ENCODE data around the gene RPL11.

RPL11 gene

GRCh38 chr1:23693599-23693998 is 2.0 kb downstream of the RPL11 start:
- TF ChIP-seq ZNF384 (IDR thresholded peaks at IDR 0.05) (no peak), L3MBTL2 (conservative IDR thresholded peaks at IDR 0.05) (no peak), HDGF (IDR thresholded peaks at IDR 0.05; ENCODE audit: borderline replicate concordance) (no peak), CTBP1 (IDR thresholded peaks at IDR 0.05; ENCODE audit: borderline replicate concordance) (no peak), FOXA1 (IDR thresholded peaks at IDR 0.05) (no peak), ELF4 (IDR thresholded peaks at IDR 0.05) (no peak), LEF1 (IDR thresholded peaks at IDR 0.05; ENCODE audit: borderline replicate concordance) (no peak), NFRKB (IDR thresholded peaks at IDR 0.05) (no peak), FOXM1 (IDR thresholded peaks at IDR 0.05; ENCODE audit: borderline replicate concordance) (no peak), BHLHE40 (IDR thresholded peaks at IDR 0.05; ENCODE audit: borderline replicate concordance) (no peak), SP1 (IDR thresholded peaks at IDR 0.05) (no peak), ARNT (IDR thresholded peaks at IDR 0.05) (no peak), PKNOX1 (IDR thresholded peaks at IDR 0.05) (no peak), SUZ12 (IDR thresholded peaks at IDR 0.05) (no peak), TARDBP (IDR thresholded peaks at IDR 0.05) (no peak), FOXK2 (IDR thresholded peaks at IDR 0.05) (no peak)
- POLR2A ChIA-PET: no interaction called here
- CTCF ChIA-PET: no interaction called here
- DNase-seq (ENCODE audit: extremely low spot score): no peak

- TF ChIP-seq SUZ12 (IDR thresholded peaks at IDR 0.05): no peak
- no peak for TF ChIP-seq SP1 (IDR thresholded peaks at IDR 0.05)
- no peak for TF ChIP-seq FOXM1 (IDR thresholded peaks at IDR 0.05; ENCODE audit: borderline replicate concordance)
- no peak for TF ChIP-seq HDGF (IDR thresholded peaks at IDR 0.05; ENCODE audit: borderline replicate concordance)
- no peak for TF ChIP-seq ARNT (IDR thresholded peaks at IDR 0.05)
- TF ChIP-seq BHLHE40 (IDR thresholded peaks at IDR 0.05; ENCODE audit: borderline replicate concordance): no peak
- no peak for TF ChIP-seq ZNF384 (IDR thresholded peaks at IDR 0.05)
- TF ChIP-seq PKNOX1 (IDR thresholded peaks at IDR 0.05): no peak
- TF ChIP-seq CTBP1 (IDR thresholded peaks at IDR 0.05; ENCODE audit: borderline replicate concordance): no peak
- TF ChIP-seq L3MBTL2 (conservative IDR thresholded peaks at IDR 0.05): no peak
- no peak for TF ChIP-seq FOXK2 (IDR thresholded peaks at IDR 0.05)
- no peak for TF ChIP-seq ELF4 (IDR thresholded peaks at IDR 0.05)
- no peak for TF ChIP-seq NFRKB (IDR thresholded peaks at IDR 0.05)
- TF ChIP-seq LEF1 (IDR thresholded peaks at IDR 0.05; ENCODE audit: borderline replicate concordance): no peak
- no peak for TF ChIP-seq FOXA1 (IDR thresholded peaks at IDR 0.05)
- no peak for TF ChIP-seq TARDBP (IDR thresholded peaks at IDR 0.05)
- no peak for DNase-seq (ENCODE audit: extremely low spot score)
- ChIA-PET POLR2A (no interaction called here), CTCF (no interaction called here)
Observed at GRCh38 chr1:23694371-23694770, 2.8 kb downstream of the RPL11 start.

GRCh38 chr1:23695667-23696066 is 4.1 kb downstream of the RPL11 start:
- ChIA-PET CTCF (no interaction called here), POLR2A (no interaction called here)
- TF ChIP-seq LEF1 (IDR thresholded peaks at IDR 0.05; ENCODE audit: borderline replicate concordance): no peak
- no peak for TF ChIP-seq FOXA1 (IDR thresholded peaks at IDR 0.05)
- no peak for TF ChIP-seq SUZ12 (IDR thresholded peaks at IDR 0.05)
- TF ChIP-seq NFRKB (IDR thresholded peaks at IDR 0.05): no peak
- TF ChIP-seq FOXK2 (IDR thresholded peaks at IDR 0.05): no peak
- TF ChIP-seq SP1 (IDR thresholded peaks at IDR 0.05): no peak
- TF ChIP-seq CTBP1 (IDR thresholded peaks at IDR 0.05; ENCODE audit: borderline replicate concordance): no peak
- TF ChIP-seq TARDBP (IDR thresholded peaks at IDR 0.05): no peak
- no peak for TF ChIP-seq ARNT (IDR thresholded peaks at IDR 0.05)
- TF ChIP-seq FOXM1 (IDR thresholded peaks at IDR 0.05; ENCODE audit: borderline replicate concordance): no peak
- no peak for TF ChIP-seq PKNOX1 (IDR thresholded peaks at IDR 0.05)
- TF ChIP-seq ZNF384 (IDR thresholded peaks at IDR 0.05): no peak
- no peak for TF ChIP-seq HDGF (IDR thresholded peaks at IDR 0.05; ENCODE audit: borderline replicate concordance)
- TF ChIP-seq ELF4 (IDR thresholded peaks at IDR 0.05): no peak
- TF ChIP-seq L3MBTL2 (conservative IDR thresholded peaks at IDR 0.05): no peak
- no peak for TF ChIP-seq BHLHE40 (IDR thresholded peaks at IDR 0.05; ENCODE audit: borderline replicate concordance)
- no peak for DNase-seq (ENCODE audit: extremely low spot score)

GRCh38 chr1:23696335-23696989 is 4.9 kb downstream of the RPL11 start:
- no peak for DNase-seq (ENCODE audit: extremely low spot score)
- ChIA-PET POLR2A (no interaction called here), CTCF (no interaction called here)
- TF ChIP-seq FOXA1 (IDR thresholded peaks at IDR 0.05) (no peak), L3MBTL2 (conservative IDR thresholded peaks at IDR 0.05) (no peak), LEF1 (IDR thresholded peaks at IDR 0.05; ENCODE audit: borderline replicate concordance) (no peak), CTBP1 (IDR thresholded peaks at IDR 0.05; ENCODE audit: borderline replicate concordance) (no peak), TARDBP (IDR thresholded peaks at IDR 0.05) (no peak), PKNOX1 (IDR thresholded peaks at IDR 0.05) (no peak), ARNT (IDR thresholded peaks at IDR 0.05) (no peak), ELF4 (IDR thresholded peaks at IDR 0.05) (no peak), SUZ12 (IDR thresholded peaks at IDR 0.05) (no peak), BHLHE40 (IDR thresholded peaks at IDR 0.05; ENCODE audit: borderline replicate concordance) (no peak), ZNF384 (IDR thresholded peaks at IDR 0.05) (no peak)

GRCh38 chr1:23698466-23698865 is 6.9 kb downstream of the RPL11 start:
- ChIA-PET POLR2A (interaction anchor here (1.3 to 1.4 kb wide), 2 partner anchors 9 to 45 kb away, joined by 4 to 6 read pairs; partner anchors contain the start of gene ELOA), CTCF (interaction anchor here (0.7 kb wide), 1 partner anchor 1237 kb away, joined by 3 read pairs; no protein-coding TSS in a partner anchor)
- no peak for TF ChIP-seq ELF4 (IDR thresholded peaks at IDR 0.05)
- no peak for TF ChIP-seq FOXM1 (IDR thresholded peaks at IDR 0.05; ENCODE audit: borderline replicate concordance)
- no peak for TF ChIP-seq BHLHE40 (IDR thresholded peaks at IDR 0.05; ENCODE audit: borderline replicate concordance)
- no peak for TF ChIP-seq PKNOX1 (IDR thresholded peaks at IDR 0.05)
- no peak for TF ChIP-seq FOXK2 (IDR thresholded peaks at IDR 0.05)
- TF ChIP-seq NFRKB (IDR thresholded peaks at IDR 0.05): no peak
- TF ChIP-seq ZNF384 (IDR thresholded peaks at IDR 0.05): no peak
- no peak for TF ChIP-seq SP1 (IDR thresholded peaks at IDR 0.05)
- TF ChIP-seq CTBP1 (IDR thresholded peaks at IDR 0.05; ENCODE audit: borderline replicate concordance): no peak
- no peak for TF ChIP-seq SUZ12 (IDR thresholded peaks at IDR 0.05)
- no peak for TF ChIP-seq FOXA1 (IDR thresholded peaks at IDR 0.05)
- no peak for DNase-seq (ENCODE audit: extremely low spot score)
